GM21528 (cell line): Measurements from ENCODE around the gene PVALEF.
"Not testable (repeated sequence)": the region's sequence is repeated elsewhere in the genome, so short reads cannot be mapped to it uniquely, and the experiment has no call there.

Source experiments
- ATAC-seq: cut with Tn5 transposase; IDR thresholded peaks from one replicate; pipeline ENCODE4 v1.9.1; 2021; ENCODE audit warnings: mild to moderate bottlenecking, moderate library complexity; ENCODE audit not compliant: unreplicated experiment, low FRiP score

PVALEF gene

DNA sequence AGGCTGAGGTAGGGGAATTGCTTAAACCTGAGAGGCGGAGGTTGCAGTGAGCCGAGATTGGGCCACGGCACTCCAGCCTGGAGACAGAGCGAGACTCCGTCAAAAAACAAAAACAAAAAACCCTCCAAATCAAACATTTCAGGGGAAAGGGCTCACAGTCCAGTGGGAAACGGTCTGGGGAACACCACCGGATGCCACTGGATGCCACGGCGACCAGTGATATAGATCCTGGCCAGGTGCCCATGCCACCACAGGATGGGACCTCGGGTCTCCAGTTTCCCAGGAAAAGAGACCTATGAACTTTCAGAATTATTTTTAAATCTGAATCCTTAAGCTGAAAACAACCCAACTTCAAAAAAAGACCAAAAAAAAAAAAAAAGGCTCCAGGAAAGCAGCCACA lies 45.2 kb downstream of the PVALEF start:
- no peak for ATAC-seq

DNA sequence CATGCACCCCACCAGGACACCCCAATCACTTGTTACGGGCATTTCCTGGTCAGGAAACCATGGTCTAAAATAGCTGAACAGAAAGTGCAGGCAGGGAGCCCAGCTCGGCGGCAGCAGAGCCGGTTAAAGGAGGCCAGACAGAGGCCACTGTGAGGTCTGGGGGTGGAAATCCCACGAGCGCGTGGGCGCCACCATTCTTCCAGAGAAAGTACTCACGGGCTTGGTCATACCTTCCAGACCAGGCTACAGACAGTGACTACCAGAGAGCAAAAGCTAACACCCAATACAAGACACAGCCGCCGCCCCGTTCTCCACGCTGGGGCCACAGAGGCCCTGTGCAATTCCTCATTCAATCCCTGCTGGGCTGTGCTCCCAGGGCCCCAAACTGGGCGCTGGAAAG lies 45.6 kb downstream of the PVALEF start:
- no peak for ATAC-seq

DNA sequence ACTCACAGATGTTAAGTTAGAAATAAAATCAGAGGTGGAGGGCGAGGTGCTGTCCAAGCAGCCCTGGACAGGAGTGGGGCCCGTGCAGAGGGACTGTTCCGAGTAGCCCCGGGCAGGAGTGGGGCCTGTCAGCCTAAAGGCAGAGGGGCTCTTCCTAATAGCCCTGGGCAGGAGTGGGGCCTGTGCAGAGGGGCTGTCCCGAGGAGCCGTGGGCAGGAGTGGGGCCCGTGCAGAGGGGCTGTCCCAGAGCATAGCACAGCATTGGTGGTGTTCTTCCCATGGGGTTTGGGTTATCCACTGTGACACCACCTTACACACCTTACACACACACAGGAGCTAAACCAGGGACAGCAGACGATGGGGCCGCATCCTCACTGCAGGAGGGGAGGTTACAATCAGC lies 47.1 kb downstream of the PVALEF start:
- ATAC-seq: no peak

DNA sequence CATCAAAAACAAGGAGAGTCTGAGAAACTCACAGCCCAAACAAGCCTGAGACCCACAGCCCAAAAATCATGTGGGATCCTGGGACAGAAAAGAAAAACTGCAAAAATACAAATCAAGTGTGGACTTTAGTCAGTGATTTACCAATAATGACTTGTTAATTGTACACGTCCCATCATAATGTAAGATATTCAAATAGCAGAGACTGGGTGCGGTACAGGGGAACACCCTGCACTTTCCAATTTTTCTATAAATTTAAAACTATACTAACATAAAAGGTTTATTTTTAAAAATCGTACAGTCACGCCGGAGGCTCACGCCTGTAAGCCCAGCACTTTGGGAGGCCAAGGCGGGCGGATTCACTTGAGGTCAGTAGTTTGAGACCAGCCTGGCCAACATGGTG lies 48.7 kb downstream of the PVALEF start:
- no peak for ATAC-seq

DNA sequence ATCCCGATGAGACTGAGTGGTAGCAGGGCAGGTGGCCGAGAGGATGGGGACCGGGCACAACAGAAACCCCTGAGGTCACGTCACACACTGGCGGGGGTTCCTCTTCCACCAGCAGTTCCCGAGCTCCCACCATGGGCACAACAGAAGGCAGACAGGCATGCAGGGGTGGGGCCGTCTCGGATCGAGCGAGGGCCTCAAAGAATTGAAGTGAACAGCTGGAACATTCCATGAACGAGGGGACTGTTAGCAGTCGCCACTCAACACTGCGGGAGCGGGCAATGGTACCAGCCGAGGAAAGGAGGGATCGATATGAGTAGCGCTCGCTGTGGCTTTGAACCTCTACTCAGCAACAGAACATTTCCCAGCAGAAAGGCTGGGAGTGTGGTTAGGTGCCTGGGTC lies 52.2 kb downstream of the PVALEF start:
- ATAC-seq: no peak

DNA sequence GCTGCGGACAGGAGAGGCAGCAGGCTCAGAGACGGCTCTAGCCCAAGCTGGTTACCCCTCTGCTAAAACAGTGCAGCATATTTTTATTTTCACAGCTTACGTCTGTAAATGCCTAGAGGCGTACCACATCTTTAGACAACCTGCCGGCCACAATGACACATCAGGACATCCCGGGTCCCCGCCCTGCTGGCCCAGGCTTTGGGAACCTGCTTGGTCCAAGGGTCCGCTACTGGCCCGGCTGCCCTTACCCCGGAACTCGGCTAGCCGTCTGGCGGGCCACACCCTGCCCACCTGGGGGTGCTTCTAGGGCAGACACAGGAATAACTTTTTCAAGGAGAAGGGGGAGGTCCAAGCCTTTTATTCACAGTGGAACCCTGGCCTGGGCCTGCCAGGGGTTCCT lies 53.2 kb downstream of the PVALEF start:
- no peak for ATAC-seq

DNA sequence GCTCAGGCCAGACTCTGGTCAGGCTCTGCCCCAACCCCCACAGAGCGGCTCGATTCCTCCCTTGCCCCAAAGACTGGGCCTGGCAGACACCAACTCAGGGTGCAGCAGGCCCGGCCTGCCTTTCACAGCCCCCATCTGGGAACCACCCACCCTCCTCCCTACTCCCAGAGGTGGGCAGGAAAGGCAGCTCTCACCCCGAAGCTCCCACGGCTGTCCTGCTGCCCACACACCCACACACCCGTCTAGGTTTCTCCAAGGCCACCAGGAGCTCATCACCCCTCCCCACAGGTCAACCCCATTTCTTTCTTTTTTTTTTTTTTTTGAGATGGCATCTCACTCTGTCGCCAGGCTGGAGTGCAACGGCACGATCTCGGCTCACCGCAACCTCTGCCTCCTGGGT lies 53.7 kb downstream of the PVALEF start:
- no peak for ATAC-seq

DNA sequence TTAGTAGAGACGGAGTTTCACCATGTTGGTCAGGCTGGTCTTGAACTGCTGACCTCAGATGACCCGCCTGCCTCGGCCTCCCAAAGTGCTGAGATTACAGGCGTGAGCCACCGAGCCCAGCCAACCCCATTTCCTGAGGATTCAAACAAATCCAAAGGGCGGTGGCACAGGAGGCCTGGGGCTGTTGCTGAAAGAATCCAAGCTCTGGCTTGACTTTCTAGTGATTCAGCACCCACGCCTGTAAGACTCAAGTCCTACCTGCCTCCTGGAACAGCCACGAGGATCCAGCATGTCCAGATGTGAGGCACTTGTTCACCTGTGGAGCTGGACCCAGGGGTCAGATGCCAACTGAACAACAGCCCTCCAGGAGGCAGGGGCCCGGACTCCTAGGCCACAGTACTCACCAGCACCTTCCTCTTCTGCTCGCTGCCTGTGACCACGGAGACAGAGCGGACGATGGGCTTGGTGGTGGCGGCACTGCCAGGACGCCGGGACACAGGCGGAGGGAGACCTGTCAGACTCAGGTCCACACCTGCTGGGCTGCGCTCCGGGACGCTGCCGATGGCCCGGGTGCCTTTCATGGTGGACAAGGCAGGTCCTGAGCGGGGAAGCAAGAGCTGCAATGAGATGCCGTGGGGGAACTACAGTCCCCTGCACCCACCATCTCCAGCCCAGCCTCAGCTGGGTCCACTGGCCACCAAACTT lies 54.3 kb downstream of the PVALEF start:
- no peak for ATAC-seq

DNA sequence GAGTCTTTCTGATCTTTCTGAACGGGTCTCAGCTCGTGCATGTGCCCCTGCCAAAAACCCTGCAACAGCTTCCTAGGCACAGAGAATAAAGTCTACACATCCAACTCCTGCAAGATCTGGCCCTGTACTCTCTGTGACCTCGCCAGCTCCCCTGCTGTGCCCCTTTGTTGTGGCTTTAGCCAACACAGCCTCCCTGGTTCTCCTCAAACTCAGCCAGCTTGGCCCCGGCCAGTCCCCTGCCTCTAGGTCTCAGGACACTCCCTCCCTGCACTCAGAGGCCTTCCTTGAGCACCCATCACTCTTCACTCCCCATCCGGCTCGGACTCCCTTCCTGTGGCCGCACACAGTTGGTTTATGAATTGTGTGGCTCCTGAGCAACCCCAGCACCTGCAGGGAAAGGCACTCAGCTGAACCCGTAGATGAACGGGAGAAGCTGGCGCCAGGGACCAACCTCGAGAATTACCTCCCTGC lies 56.1 kb downstream of the PVALEF start:
- ATAC-seq: no peak

DNA sequence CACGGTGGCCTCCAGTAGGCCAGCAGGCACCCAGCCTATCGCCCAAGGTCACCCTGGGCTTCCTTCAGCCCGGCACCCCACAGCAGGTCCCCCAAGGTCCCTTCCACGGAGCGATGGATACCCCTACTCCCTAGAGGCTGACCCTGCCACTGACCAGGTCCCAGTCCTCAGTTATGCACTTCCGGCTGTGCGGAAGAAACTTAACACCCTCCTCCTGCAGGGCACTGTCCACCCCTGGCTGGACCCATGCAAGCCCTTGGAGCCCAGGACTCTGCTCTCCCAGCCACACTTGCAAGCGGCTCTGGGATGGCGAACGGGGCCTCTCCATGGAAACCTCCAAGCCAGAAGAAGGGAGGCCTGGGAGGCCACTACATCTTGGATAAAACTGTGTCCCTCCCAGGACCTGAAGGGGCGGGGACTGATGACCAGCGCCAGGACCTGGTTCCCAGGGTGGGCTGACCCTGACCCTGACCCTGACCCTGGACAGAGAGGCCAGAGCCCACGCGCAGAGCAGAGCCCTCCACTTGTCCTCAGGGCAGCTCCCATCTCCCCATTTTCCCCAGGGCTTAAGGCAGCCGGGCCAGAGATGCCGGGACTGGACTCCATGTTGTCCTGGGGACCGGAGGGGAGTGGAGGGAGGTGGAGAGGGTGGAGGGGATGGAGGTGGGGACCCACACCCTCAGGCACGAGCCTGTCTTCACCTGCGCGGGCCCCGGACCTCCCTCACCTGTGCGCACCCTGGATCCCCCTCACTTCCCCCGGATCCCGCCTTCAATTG lies 56.7 kb downstream of the PVALEF start:
- ATAC-seq: no peak

DNA sequence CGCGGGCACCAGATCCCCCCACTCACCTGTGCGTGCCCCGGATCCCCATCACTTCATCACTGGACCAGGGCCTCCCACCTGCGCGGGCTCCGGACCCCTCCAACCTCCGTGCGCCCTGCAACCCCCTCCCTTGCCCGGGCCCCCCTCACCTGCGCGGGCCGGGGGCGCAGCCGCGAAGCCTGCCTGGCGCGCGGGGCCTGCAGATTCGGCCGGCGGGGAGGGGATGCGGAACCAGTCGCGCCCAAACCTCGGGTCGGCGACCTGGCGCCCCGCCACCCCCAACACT lies 57.3 kb downstream of the PVALEF start:
- no peak for ATAC-seq

DNA sequence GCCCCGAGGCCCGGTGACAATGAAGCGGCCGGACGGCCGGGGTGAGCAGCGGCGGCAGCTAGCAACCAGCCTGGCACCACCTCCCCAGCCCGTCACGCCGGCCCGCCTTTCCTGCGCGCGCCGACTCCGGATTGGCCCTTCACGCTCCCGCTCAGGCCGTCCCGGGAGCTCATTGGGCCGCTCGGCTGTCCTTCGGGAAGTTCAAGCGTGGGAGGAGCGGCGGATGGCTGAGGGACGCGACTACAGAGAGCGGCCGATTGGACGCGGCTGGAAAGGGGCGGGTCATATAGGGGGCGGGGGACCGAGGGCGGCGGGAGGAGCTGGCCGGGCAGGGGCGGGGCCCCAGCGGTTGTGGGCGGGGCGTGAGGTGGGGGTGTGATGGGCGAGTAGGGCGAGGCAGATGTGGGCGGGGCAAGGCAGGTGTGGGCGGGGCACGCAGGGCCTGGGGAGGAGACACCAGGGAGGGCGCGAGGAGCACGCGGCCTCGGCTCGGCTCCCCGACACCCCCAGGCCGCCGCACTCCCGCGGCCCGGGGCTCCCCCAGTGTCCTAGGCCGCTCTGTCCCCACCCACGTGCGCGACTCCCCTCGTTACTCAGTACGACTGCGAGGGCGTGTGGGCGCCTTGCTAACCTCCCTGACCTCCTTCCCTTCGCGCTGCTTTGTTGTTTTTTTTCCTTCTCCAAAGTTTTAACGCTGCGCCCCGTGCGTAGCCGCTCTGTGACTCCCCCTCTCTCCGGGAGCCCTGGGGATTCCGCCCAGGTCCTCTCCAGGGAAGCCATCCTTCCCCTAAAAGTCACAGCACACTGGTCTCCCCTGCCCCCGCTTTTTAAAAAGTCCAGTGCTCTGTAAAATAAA lies 57.8 kb downstream of the PVALEF start, which contains the start of gene CEP131:
CEP131 (minus strand) TSS at position 60 of the 856 bp plus-strand sequence. CDS start 2,909 bp downstream, outside the sequence.
- ATAC-seq: peak; percentile 91

DNA sequence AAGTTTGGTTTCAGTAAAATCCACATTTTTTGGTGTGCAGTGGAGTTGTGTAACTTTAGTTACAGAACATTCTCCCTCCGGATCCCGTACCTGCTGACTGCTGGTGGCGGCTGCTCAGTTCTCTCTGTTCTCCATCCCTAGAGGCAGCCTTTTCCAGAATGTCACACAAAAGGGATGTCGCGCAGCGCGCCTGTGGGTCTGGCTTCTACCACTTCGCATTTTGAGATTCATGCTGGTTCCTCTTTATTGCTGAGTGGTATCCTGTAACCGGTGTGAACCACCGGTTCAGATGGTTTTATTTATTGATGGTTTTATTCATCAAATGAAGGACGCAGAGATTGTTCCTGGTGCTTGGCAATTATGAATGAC lies 58.4 kb downstream of the PVALEF start:
- ATAC-seq: no peak

DNA sequence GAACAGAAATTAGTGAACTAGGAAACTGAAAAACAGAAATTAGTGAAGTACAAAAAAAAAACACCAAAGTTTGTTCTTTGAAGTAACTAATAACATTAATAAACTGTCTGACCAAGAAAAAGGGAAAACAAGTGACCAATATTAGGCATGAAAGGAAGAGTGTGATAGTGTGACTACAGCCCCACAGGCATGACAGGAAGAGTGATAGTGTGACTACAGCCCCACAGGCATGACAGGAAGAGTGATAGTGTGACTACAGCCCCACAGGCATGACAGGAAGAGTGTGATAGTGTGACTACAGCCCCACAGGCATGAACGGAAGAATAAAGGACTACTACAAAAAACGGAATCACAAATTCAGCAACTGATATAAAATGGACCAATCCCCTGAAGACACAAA lies 62.3 kb downstream of the PVALEF start:
- not testable (repeated sequence) for ATAC-seq

DNA sequence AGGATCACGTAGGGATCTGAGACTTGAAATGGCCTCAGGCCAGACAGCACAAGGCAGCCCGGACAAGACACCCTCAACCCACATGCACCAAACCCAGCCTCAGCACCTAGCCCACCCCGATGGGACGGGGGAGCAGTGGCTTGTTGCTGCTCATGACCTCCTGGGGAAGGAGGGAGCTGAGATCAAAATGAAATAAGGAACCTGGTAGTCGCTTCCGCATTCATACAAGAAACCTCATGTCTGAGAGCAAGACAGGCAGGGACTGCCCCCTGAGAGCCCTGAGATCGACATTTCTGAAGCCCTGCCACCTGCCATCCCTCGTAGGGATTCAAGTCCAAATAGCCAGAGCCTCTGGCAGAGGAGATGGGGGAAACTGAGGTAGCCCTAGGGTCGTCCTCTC lies 63.1 kb downstream of the PVALEF start:
- ATAC-seq: no peak

DNA sequence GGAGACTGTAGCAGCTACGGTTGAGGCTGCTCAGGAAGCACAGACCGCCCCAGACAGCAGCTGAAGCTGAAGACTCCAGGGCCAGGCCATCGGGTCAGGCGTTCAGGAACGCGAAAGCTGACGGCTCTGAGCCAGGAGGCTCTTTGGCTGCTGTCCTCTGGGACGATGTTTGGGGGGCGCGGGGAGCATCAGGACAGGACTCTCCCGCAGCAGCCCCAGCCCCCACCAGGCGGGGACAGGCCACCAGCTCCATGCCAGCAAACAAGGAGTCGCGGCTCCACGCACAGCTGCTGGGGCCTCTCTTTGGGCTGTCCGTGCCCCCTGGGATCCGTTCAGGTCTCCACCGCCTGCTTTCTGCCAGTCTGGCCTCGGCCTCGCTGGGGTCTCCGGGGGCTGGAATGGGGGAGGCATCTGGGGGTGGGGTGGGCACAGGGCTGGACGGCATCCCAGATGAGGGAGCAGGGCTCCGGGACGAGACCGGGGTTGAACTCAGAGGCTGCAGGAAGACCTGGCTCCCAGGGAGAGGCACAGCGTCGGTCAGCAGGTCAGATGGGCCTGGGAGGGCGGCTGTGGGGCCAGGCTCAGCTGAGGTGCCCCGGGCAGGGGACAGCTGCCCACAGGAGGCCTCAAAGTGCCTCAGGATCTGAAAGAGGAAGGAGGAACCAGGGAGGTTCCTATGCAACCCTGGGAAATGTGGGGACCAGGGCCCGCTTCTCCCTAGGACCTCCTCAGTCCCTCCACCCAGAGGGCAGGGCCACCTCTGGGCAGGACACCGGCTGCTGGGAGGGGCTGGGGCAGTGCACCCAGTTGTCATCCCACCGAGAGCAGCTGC lies 63.7 kb downstream of the PVALEF start:
- ATAC-seq: no peak

DNA sequence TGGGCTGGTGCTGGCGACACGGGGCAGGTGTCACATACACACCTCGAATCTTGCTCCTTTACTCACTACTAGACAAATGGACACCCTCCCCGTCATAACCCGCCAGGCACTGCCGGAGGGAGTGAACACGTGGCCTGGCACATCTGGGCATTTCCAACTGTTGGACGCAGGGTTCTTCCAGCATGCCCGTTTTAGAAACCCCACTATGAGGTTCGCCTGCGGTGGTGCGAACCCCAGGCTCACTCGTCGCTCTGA lies 64.3 kb downstream of the PVALEF start:
- ATAC-seq: no peak

DNA sequence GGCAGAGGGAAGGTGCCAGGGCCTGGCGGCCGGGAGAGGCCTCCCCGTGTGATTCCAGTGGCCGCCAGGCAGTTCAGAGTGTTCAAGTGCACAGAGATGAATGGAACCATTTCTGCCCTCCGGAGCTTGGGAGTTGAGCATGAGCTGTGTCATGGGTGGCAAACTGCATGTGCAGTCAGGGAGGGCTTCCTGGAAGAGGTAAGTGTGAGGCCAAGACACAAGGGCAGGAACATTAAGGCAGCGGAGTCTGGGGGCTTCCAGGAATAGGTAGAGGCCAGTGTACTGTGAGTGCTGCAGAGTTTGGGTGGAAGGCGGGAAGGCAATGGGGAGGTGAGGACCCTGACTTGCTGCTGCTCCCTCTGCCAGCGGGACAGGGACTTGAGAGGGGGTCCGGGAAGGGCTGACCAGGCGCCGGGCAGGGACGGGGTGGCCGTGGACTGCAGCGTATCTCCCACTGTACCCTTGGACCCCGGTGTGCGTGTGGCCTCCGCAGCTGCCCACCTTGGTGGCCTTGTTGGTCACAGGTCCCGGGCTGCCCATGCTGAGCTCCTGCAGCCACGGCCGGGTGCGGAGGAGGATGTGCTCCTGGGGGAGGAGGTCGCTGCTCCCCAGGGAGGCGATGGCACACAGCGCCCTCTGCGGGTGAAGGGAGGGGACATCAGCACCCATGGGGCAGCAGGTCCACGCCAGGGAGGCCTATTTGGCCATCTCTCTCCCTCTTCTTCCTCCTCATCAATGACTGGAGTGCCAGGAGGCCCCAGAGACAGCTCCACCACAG lies 64.9 kb downstream of the PVALEF start:
- ATAC-seq: no peak

DNA sequence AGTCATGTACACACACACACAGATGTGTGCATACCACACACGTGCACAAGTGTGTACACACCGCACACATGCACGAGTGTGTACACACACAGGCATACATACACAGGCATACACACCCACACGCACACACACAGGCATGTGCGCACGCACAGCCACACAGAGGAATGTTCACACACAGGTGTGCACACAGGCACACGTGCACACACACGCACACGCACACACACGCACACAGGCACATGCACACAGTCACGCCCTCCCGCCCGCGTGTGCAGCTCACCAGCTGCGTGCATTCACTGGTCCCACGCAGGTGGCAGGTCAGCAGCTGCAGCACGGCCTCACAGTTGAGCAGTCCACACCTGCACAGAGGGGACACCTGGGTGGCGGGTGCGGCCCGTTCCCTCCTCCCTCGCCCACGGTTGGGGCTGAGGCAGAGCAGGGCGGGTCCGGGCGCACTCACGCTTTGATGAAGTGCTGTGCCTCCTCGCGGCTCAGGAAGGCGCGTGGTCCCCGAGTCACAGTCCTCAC lies 65.9 kb downstream of the PVALEF start:
- ATAC-seq: no peak
